ENCODE results near the gene NHLH1.

NHLH1 gene

DNA sequence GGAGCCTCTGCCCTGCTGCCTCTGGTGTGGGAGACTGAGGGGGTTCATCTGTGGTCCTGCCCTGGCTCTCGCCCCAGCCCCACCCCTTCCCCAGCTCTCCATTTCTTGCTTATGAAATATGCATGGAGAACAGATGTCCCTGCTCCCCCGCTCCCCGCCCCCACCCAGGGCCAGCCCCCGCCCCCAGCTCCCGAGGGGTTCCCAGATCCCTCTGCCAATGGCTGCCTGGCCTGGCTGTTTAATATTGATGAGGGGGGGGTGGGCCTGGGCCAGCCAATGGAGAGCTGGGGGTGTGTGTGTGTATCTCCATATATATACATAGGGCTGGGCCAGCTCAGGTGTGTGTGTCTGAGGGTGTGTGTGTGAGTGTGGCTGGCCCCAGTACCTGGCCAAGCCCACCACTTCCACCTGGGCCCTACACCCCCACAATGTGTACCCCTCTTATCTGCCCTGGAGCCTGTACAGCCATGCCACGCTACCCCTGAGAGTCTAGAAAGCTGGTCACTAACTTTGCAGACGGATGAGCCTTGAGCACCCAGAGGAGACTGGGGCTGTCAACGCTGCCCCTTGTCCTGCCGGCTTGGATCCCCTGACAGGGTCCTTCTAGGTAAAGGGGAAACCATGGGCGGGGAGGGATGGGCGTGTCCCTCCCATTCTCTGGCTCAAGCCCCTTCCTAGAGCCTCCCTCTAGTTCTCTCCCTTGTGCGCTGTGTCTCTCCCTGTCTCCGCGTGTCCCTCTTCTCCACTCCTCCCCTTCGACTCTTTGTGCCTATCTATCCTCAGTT is at the start of gene NHLH1:
TSS of gene NHLH1 (plus strand) at position 341 of the 785 bp plus-strand sequence. CDS start 3,661 bp downstream, outside the sequence.
- no peak for DNase-seq (ENCODE audit: low read depth in 2 of 2)

DNA sequence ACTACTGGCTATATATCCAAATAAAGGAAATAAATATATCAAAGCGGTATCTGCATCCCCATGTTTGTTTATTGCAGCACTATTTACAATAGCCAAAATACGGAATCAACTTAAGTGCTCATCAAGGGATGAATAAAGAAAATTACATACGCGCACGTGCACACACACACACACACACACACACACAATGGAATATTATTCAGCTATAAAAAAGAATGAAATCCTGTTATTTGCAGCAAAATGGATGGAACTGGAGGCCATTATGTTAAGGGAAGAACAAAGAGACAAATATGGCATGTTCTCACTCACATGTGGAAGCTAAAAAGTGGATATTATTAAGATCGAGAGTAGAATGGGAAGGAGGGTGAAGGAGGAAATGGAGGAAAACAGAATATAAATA is 44.0 kb upstream of the NHLH1 start:
- DNase-seq (ENCODE audit: low read depth in 2 of 2): no peak

DNA sequence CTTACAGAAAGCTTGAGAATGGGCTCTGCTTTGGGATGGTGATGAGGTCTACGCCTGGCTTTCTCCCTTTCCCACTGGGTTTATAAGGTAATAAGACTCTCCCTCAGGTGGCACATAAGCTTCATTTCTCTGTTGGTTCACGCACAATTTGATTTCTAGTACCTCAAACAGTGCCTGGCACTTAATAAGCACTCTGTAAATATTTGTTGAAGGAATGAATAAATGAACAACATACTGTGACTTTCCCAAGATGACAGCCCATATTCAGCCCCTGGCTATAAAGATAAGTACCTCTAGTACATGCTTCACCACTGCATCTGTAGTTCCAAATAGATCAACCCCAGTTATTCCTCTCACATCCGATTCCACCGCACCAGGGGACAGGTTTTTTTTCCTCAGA is 41.6 kb upstream of the NHLH1 start:
- no peak for DNase-seq (ENCODE audit: low read depth in 2 of 2)

DNA sequence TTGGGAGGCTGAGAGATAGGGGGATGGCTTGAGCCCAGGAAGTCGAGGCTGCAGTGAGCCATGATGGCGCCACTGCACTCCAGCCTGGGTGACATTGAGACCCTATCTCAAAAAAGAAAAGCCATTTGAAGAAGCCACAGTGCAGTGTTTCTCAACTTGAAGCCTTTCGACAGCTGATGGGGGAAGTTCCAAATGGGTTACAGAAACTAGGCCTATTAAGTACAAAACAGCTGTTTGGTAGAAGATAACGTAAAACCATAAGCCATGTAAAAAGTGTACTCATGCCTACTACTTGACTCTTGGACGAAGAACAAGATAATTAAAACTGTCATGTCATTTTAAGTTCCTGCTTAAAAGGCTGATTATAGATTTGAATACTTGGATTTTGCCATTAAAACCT is 40.5 kb upstream of the NHLH1 start:
- no peak for DNase-seq (ENCODE audit: low read depth in 2 of 2)

DNA sequence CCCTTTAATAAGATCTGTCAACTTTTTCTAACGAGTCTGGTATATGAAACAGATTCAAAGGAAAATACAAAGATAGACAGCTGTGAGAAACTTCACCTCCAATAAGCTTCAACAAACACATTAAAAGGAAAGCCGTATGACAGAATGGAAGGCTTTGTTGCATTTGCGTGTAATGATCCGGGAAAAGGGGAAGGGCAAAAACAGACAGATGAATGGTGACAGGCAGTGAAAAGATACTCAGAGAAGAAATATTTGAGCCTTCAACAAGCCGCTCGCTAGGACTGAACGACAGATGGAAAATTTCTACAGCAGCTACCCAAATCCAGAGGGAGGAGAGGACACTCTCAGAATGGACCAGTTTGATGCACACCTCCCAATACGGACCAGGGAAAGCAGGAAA is 38.7 kb upstream of the NHLH1 start:
- no peak for DNase-seq (ENCODE audit: low read depth in 2 of 2)

DNA sequence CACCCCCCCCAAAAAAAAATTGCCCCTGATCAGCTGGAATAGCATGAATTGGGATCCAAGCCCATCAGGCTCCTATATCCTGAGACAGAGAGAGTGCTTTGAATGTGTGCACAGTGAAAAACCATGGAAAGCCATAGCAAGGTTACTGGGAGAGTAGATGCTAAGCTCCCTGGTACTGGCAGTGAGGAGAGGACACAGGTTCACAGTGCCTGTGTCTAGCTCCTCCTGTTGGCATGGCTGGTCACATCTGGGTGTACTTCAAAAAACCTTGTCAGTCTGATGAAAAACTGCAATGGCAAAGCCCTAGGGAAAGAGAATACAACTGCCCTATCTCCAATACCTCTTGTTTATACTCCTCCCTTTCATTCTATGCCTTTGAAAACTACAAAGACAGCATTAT is 36.8 kb upstream of the NHLH1 start:
- no peak for DNase-seq (ENCODE audit: low read depth in 2 of 2)

DNA sequence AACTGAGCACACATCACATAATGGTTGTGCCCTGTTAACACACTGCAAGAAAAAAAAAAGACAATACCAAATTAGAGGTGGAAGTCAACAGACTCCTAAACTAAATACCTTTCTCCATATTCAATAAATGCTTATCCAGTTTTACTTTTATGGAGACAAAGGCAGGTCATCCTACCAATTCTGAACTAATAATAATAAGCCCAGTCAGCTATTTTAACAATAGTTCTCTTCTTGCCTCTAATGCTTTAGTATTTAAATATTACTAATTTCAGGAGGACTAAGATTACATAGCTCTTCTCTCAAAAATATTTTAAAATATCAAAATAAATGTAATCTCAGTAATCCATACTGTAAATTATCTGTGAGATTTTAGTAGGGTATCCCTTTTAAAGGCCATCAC is 34.4 kb upstream of the NHLH1 start:
- no peak for DNase-seq (ENCODE audit: low read depth in 2 of 2)

DNA sequence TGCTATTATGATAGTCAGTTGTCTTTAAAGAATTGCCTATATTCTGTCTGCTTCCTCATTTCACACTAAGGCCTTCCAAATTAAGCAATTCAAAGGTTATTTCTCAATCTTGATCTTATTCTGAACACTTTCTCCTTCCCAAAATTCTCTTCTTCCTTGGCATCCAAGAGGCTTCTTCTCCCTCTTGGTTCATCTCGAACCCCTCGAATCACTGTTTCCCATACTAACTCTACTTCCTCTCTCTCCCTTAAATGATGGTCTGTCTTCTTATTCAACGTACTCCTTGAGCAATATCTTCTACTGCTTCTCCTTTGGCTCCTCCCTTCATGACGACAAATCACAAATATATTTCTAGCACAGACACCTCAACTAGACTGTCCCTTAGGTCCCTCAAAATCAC is 28.3 kb upstream of the NHLH1 start:
- DNase-seq (ENCODE audit: low read depth in 2 of 2): no peak

DNA sequence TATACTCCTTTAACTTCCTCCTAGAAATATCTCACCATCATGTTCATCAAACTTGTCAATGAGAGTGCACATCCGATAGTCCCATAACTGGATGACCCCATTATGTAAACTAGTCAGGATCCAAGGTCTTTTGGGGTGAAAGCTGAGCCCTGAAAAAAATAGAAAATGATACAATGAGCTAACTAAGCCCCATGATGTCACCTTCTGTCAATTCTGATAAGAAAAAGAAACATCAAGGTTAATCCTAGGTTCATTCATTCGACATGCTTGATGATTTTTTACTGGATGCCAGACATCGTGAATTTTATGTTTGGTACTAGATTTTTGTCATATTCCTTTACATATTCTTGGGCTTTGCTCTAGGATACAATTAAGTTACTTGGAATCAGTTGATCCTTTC is 26.7 kb upstream of the NHLH1 start:
- no peak for DNase-seq (ENCODE audit: low read depth in 2 of 2)

DNA sequence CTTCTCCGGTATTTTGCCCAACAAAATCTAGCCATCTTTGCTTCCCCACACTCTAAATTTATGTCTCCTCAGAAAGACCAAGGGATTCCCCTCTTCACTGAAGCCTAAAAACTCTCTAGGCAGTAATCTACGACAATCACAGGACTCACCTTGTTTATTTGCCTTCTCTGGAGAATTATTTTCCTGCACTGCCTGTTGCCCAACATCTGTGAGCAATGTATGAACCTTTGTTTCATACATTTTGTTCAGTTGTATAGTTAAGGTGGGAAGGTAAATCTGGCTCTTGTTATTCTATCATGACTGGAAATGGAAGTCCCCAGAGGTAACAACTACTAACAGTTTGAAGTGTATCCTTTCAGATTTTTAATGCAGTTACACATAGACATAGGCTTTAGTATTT is 26.0 kb upstream of the NHLH1 start:
- no peak for DNase-seq (ENCODE audit: low read depth in 2 of 2)

DNA sequence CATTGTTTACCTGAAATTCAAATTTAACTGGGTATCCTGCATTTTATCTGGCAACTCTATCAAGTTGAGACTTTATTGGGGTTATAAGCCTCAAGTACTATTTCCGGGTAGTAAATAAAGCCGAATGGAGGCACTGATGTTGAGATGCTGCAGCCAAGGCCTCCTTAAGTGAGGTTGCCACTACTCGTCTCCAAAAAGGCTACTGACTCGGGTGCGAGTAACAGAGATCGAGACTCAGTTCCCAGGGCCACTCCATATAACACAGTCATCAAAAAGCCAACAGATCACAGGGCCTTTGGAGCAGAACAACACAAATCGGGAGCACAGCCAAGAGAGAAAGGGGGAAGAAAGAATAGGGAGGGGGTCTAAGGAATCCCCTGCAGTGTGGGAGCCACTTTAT is 24.3 kb upstream of the NHLH1 start:
- no peak for DNase-seq (ENCODE audit: low read depth in 2 of 2)

DNA sequence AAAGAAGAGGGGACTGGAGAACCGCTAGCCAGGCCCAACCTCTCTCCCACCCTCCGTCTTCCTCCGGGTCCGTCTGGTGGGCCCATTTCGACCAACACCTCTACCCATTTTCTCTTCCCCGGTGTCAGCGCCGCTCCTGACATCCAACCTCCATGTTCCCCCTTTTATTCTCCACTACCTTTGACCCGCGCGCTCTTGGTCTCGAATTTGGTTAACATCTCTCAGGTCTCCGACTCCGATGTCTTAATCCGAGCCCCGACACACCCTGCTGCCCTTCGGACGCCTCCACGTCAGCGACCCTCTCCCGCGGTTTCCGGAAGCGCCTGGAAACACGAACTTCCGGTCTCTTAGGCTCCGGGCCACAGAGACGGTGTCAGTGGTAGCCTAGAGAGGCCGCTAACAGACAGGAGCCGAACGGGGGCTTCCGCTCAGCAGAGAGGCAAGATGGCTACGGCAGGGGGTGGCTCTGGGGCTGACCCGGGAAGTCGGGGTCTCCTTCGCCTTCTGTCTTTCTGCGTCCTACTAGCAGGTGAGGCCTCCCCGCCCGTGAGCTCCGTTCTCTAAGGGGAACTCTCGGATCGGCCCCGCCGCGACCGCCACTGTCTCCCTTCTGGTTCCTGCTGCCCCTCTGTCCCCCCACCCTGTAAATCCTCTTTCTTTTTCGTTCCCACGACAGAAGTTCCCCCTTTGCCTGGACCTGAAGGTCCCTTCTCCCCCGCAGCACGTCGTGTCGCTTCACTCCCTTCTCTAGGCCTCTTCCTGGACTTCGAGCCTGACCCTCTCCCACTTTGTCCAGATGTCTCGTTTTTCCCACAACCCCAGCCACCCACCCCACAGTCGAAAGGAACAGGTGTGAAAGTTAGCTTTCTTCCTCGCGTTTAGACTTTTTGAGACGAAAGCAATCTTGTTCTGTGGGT is 23.7 kb upstream of the NHLH1 start, which contains the start of the genes COPA and NCSTN:
TSS of gene COPA (minus strand) at position 298 of the 917 bp plus-strand sequence. CDS start at position 218, 80 bp downstream.
TSS of gene NCSTN (plus strand) at position 431 of the 917 bp plus-strand sequence. CDS start at position 445, 14 bp downstream.
- DNase-seq (ENCODE audit: low read depth in 2 of 2): peak; percentile 83 to 86

DNA sequence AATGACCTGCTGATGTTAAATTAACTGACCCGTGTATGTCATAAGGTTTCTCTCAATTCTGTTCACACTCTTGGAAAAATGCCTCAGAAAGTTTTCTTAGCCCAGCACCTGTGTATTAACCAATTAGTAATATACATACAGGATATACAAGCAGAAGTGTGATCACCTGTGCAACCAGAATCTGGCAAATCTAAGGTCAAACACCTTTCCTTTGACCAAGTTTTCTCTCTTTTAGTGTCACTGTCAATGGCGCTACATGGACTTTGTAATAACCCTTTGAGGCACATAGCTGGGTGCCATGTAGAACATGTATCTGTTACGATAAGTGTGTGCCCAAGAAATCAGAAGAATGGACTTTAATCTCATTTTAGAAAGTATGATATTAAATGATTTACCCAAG is 22.6 kb upstream of the NHLH1 start:
- DNase-seq (ENCODE audit: low read depth in 2 of 2): no peak

DNA sequence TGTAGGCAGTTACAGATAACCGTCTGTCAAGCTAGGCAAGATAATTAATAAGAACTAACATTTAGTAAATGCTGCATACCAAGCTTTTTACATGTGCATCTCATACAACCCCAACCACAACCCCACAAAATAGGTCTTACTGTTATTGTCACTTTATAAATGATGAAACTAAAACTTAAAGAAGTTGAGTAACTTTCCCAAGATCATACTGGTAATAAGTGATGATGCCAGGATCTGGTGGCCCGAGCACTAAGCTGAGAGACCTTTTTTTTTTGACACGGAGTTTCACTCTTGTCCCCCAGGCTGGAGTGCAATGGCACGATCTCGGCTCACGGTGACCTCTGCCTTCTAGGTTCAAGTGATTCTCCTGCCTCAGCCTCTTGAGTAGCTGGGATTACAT is 21.9 kb upstream of the NHLH1 start:
- no peak for DNase-seq (ENCODE audit: low read depth in 2 of 2)

DNA sequence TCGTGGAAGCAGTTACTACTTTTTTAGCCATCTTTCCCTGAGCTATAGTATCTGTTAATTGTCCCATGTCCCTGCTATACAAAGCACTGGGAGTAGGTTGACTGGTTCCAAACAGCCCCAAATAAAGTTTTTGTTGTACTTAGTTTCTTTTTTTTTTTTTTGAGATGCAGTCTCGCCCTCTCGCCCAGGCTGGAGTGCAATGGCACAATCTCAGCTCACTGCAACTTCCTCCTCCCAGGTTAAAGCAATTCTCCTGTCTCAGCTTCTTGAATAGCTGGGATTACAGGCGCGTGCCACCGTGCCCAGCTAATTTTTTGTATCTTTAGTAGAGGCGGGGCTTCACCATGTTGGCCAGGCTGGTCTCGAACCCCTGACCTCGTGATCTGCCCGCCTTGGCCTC is 20.4 kb upstream of the NHLH1 start:
- no peak for DNase-seq (ENCODE audit: low read depth in 2 of 2)

DNA sequence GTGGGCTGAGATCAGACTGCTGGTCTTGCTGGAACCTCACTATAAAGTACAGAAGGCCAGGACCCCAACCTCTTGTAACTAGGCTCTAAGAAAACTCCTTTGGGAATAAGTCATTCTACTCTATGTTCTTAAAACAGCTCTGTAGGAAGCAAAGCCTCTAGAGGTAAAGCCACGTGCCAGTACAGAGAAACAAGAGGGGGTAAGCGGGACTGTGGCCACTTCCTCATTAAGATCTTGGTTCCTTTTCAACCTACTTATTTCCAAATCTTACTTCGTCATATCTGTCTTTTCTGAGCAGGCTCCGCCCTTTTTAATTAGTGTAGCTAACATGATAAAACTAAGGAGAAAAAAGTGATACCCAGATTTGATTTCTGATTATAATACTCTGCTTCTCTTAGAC is 19.9 kb upstream of the NHLH1 start:
- no peak for DNase-seq (ENCODE audit: low read depth in 2 of 2)

DNA sequence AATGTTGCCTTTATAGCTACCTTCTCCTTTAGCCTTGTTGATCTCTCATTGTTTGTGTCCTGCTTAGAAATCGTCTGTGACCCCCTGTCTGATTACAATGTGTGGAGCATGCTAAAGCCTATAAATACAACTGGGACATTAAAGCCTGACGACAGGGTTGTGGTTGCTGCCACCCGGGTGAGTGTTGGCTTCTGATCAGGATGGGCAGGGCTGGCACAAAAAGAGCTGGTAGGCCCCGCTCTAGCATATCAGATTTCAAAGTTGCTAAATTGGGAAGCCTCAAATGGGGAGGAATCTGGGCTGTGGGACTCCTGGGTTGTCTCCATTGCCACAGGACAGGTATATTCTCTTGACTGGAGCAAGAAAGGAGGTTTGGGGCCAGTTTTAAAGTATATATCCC is 15.2 kb upstream of the NHLH1 start:
- no peak for DNase-seq (ENCODE audit: low read depth in 2 of 2)

DNA sequence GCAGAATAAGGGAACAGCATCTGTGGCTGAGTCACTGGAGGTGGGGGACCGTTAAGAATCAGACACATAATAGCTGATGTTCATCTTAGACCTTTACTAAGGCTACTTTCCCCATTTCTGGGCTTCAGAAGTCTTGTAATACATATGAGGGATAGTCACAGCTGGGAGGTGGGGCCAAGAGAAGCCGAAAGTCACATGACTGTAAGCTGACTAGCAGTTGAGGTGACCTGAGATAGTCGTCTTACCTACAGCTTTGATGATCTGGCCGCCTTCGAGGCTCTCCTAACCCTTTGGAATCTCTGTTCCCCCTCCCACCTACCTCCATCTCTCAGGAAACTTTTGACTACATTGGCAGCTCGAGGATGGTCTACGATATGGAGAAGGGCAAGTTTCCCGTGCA is 14.3 kb upstream of the NHLH1 start:
- DNase-seq (ENCODE audit: low read depth in 2 of 2): no peak

DNA sequence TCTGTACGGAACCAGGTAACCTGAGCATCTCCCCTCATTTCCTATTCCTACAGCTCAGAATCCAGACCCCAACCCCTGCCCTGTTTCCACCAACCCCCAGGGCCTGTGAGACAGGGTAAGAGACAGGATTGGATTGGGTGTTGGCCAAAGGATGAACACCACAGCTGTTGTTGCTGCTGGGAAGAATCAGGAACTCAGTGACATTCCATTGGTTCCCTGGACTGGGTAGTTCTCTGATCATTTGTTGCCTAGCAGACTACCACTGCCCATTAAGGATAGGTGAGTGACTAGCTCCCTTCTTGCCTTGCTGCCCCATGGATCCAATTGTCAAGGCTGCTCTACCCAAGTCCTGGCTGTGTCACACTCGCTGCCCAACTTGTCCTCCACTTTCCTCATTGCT is 13.6 kb upstream of the NHLH1 start:
- DNase-seq (ENCODE audit: low read depth in 2 of 2): no peak

DNA sequence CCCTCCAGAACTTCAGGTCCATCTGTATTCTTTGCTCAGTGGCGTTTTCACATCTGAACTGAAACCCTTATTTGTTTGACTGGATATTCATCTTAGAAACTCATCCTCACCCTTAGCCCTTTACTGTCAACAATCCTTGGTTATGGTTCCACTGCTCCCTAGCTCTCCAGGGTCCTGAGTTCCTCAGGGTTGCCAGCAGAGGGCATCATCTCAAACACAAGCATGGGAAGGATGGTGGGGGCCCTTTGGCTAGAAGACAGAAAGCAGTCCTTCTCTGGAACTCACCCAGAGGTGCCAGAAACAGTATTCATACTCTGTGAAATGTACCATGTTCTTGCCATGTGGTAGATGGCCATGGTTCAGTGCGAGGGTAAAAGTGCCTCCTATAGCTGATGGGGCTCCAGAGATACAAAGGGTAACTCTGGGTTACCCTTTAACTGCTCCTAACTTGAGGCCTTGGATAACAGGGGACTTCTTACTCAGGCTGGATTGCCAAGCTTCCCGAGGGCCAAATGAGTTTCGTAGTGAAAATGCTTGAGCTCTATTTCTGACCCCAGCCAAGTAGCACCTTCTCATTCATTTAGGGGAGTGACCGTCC is 12.4 kb upstream of the NHLH1 start:
- no peak for DNase-seq (ENCODE audit: low read depth in 2 of 2)

DNA sequence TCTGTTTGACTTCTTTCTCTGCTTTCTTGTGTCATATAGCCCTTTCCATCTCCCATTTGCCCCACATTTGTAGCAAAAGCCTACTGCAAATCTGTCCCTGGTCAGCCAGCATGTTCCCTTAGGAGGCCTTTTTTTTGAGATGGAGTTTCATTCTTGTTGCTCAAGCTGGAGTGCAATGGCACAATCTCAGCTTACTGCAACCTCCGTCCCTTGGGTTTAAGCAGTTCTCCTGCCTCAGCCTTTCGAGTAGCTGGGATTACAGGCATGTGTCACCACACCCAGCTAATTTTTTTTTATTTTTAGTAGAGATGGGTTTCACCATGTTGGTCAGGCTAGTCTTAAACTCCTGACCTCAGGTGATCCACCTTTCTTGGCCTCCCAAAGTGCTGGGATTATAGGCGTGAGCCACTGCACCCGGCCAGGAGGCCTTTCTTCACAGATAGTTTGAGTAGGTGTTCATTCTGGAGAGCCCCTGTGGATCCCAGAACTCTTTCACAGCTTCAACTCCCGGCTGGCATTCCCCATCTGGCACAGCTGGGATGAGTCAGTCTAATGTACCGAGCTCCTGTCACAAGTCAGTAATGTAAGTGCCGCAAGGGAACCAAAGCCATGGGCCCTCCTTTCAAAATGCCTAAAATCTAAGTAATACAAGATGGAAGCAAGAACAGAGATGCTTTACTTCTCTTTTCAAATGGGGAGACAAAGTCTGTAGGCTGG is 9.4 kb upstream of the NHLH1 start:
- no peak for DNase-seq (ENCODE audit: low read depth in 2 of 2)

DNA sequence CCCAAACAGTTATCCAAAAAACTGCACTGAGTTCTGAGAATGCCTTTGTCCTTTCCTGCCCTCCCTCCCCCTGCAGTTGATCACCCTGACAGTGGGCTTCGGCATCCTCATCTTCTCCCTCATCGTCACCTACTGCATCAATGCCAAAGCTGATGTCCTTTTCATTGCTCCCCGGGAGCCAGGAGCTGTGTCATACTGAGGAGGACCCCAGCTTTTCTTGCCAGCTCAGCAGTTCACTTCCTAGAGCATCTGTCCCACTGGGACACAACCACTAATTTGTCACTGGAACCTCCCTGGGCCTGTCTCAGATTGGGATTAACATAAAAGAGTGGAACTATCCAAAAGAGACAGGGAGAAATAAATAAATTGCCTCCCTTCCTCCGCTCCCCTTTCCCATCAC is 8.8 kb upstream of the NHLH1 start:
- no peak for DNase-seq (ENCODE audit: low read depth in 2 of 2)

All from activated CD4-positive, alpha-beta T cell treated with anti-CD3 and anti-CD28 coated beads for 24 hours (primary cell).